Keratinocyte (primary cell): Measurements from ENCODE around the gene CTXN2.

Source experiments
- EZH2 ChIP-seq: IDR thresholded peaks from one replicate; pipeline ENCODE4 v1.6.1; 2012; ENCODE audit warnings: inconsistent platforms, mild to moderate bottlenecking, low read length, moderate library complexity
- TF ChIP-seq, protein P1 (sequence below), 3 experiments: IDR thresholded peaks in 1 of 3; conservative IDR thresholded peaks in 1 of 3; optimal IDR thresholded peaks in 1 of 3; 2 replicates in 2 of 3; 3 replicates in 1 of 3; pipeline versions ENCODE3 to v1.5.1; 2011; ENCODE audit warnings: low read length in 3 of 3, mild to moderate bottlenecking in 3 of 3, moderate library complexity in 2 of 3, control low read depth in 1 of 3, inconsistent platforms in 1 of 3; ENCODE audit not compliant: insufficient read depth in 2 of 3; ENCODE audit errors: extremely low read depth in 1 of 3

DNA sequence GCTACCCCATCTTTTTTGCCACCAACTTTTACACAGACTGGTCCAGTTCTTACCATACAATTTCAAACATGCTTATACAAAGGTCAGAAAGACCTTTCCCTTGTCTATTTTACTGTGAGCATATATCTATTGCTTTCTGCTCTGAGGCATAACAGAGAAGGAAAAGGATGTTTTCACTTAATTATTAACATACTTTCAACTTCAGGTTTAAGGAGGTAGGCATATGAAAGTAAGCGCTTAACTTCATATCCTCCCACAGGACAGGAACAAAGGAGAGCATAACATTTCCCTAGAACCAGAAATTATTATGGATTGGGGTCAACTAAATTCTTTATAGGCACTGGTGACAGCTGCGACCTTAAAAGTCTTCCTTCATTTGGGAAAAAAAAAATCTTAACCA is 14.5 kb upstream of the CTXN2 start:
- TF ChIP-seq, protein P1, sequence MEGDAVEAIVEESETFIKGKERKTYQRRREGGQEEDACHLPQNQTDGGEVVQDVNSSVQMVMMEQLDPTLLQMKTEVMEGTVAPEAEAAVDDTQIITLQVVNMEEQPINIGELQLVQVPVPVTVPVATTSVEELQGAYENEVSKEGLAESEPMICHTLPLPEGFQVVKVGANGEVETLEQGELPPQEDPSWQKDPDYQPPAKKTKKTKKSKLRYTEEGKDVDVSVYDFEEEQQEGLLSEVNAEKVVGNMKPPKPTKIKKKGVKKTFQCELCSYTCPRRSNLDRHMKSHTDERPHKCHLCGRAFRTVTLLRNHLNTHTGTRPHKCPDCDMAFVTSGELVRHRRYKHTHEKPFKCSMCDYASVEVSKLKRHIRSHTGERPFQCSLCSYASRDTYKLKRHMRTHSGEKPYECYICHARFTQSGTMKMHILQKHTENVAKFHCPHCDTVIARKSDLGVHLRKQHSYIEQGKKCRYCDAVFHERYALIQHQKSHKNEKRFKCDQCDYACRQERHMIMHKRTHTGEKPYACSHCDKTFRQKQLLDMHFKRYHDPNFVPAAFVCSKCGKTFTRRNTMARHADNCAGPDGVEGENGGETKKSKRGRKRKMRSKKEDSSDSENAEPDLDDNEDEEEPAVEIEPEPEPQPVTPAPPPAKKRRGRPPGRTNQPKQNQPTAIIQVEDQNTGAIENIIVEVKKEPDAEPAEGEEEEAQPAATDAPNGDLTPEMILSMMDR (optimal IDR thresholded peaks at IDR 0.05 in 1 of 3, IDR thresholded peaks at IDR 0.05 in 1 of 3, conservative IDR thresholded peaks at IDR 0.05 in 1 of 3; ENCODE audit: extremely low read depth in 1 of 3, insufficient read depth in 2 of 3, low read length in 3 of 3): no peak
- TF ChIP-seq EZH2: no peak
